Spleen (tissue), 11 donors: Measurements from ENCODE around the gene PGP. TPM values are rescaled to one million over a fixed set of nuclear protein-coding genes. Genes with fewer than 3 reads are reported as not detected.

Source experiments
- DNase-seq: peaks from one replicate; pipeline ENCODE4 v3.0.0-alpha.2; 2020
- H3K27ac ChIP-seq, 8 donors: fragments of 200-600 bp; sonication (generic) in 7 of 8; 1 replicate in 4 of 8; 2 replicates in 4 of 8; pipeline versions ENCODE4 v1.5.0 to v1.8.0; 2016 to 2021; ENCODE audit warnings: inconsistent platforms in 4 of 8, mild to moderate bottlenecking in 4 of 8, moderate library complexity in 1 of 8
- H3K27me3 ChIP-seq, 7 donors: fragments of 200-600 bp; sonication (generic) in 6 of 7; replicated peaks in 1 of 7; 1 replicate in 4 of 7; 2 replicates in 3 of 7; pipeline versions ENCODE4 v1.5.0 to v1.8.0; 2016 to 2021; ENCODE audit warnings: inconsistent platforms in 3 of 7, mild to moderate bottlenecking in 1 of 7
- H3K36me3 ChIP-seq, 6 donors: fragments of 200-600 bp; sonication (generic) in 5 of 6; 1 replicate in 4 of 6; 2 replicates in 2 of 6; pipeline versions ENCODE4 v1.5.0 to v1.8.0; 2016 to 2021; ENCODE audit warnings: inconsistent platforms in 2 of 6
- H3K4me1 ChIP-seq, 6 donors: fragments of 200-600 bp; sonication (generic) in 5 of 6; 1 replicate in 3 of 6; 2 replicates in 3 of 6; pipeline versions ENCODE4 v1.5.0 to v1.8.0; 2016 to 2021; ENCODE audit warnings: inconsistent platforms in 3 of 6
- H3K4me3 ChIP-seq, 8 donors: fragments of 200-600 bp; sonication (generic) in 7 of 8; 1 replicate in 4 of 8; 2 replicates in 4 of 8; pipeline versions ENCODE4 v1.5.0 to v1.8.0; 2016 to 2021; ENCODE audit warnings: inconsistent platforms in 4 of 8, mild to moderate bottlenecking in 4 of 8, moderate library complexity in 2 of 8
- H3K9me3 ChIP-seq, 8 donors: fragments of 200-600 bp; sonication (generic) in 7 of 8; 1 replicate in 4 of 8; 2 replicates in 4 of 8; pipeline versions ENCODE4 v1.5.0 to v1.8.0; 2016 to 2021; ENCODE audit warnings: inconsistent platforms in 4 of 8
- CTCF ChIP-seq, 11 experiments: fragments of 200-600 bp in 7 of 11; fragments of 450-650 bp in 4 of 11; sonication (generic) in 4 of 11; IDR thresholded peaks in 8 of 11; conservative IDR thresholded peaks in 3 of 11; 1 replicate in 7 of 11; 2 replicates in 4 of 11; pipeline versions ENCODE4 v1.4.0 to v1.8.0; 2016 to 2021; ENCODE audit warnings: antibody characterized with exemption in 11 of 11, inconsistent platforms in 4 of 11, mild to moderate bottlenecking in 1 of 11
- POLR2A ChIP-seq, 3 donors: fragments of 450-650 bp; IDR thresholded peaks; one replicate each; pipeline ENCODE4 v1.5.1; 2017; ENCODE audit warnings: antibody characterized with exemption in 3 of 3, mild to moderate bottlenecking in 1 of 3
- POLR2AphosphoS5 ChIP-seq, 3 donors: sonication (generic); formaldehyde crosslinking; IDR thresholded peaks; one replicate each; pipeline ENCODE4 v1.5.1; 2017; ENCODE audit warnings: antibody characterized with exemption in 3 of 3
- WGBS, 5 donors: extraction: QIAGEN DNeasy Blood & Tissue Kit in 3 of 5; methylation state at CpG; one replicate each; pipeline versions ENCODE4 v1.1.5 to v1.1.7; 2013 to 2018; 5-methylcytosine and 5-hydroxymethylcytosine counted together
- intact Hi-C: fragments of 100-400 bp; cut with DNase I; formaldehyde crosslinking; loops from one replicate; pipeline ENCODE4 v1.15.0; 2023; ENCODE audit warnings: low total_unique reads
- polyA plus RNA-seq, 3 donors: library from polyadenylated mRNA; stranded (reverse); fragments of 200-250 nt; gene quantifications; one replicate each; pipeline ENCODE4 v1.2.1, GENCODE V29; 2013
- total RNA-seq, 7 donors: library from RNA; depleted of rRNA in 3 of 7; stranded (reverse); fragments of >200 nt in 3 of 7; fragmentation: NEBNext Ultra II Directional in 4 of 7; extraction: Animal tissue kit (Norgen Biotek cat#: 25700) in 4 of 7; gene quantifications; one replicate each; pipeline versions ENCODE4 v1.1.0 to v1.2.1, GENCODE V29; 2016 to 2021
- donor health status: healthy with polysubstance abuse.
- donor health status: DM: no; HTN: no; CAD: no; lungs with moderate emphysema.
- donor health status: DM: no; HTN: no; CAD: no.
- donor health status: Bipolar disorder and iron deficiency.
- donor health status: healthy.
- donor health status: DM: no; HTN: no; CAD: no.
- donor health status: DM: yes; HTN: yes; CAD: no.

Gene PGP
- total and polyA plus RNA-seq, 10 donors: 9.3 to 20.2 (median 13.7) TPM

- peak overlapping the region in 1 of 8 donors; percentile 13 for H3K27ac ChIP-seq
- TF ChIP-seq CTCF (IDR thresholded peaks at IDR 0.05 in 8 of 11, conservative IDR thresholded peaks at IDR 0.05 in 3 of 11) (no peak), POLR2A (IDR thresholded peaks at IDR 0.05) (no peak), POLR2AphosphoS5 (IDR thresholded peaks at IDR 0.05) (no peak)
- peaks cover 6 to 72% (median 33%) of the 10 kb centered on the region in 6 donors for H3K4me1 ChIP-seq
- intact Hi-C loops: no loop called here
- H3K9me3 ChIP-seq: no peaks in the 10 kb centered on the region
- H3K36me3 ChIP-seq: peaks cover 0 to 60% (median 26%) of the 10 kb centered on the region in 6 donors
- no peak overlapping the region for H3K4me3 ChIP-seq
- DNase-seq: no peak
- no peaks in the 10 kb centered on the region for H3K27me3 ChIP-seq
- WGBS, 5 donors: 86 to 93% (median 91%) methylated on average over 14 to 26 of the region's 26 CpGs
These were observed 51.3 kb downstream of the PGP start for GRCh38 chr16:2163211-2163881.

- 95 to 99% (median 97%) methylated on average over 10 to 13 of the region's 13 CpGs; no CpG with 5 or more reads in 1 of the 5 donors for WGBS, 5 donors
- intact Hi-C loops: no loop called here
- Histone ChIP-seq H3K36me3 (peaks cover 0 to 60% (median 19%) of the 10 kb centered on the region in 6 donors), H3K4me3 (no peak overlapping the region), H3K27ac (peak overlapping the region in 1 of 8 donors; percentile 13), H3K4me1 (peaks cover 9 to 73% (median 37%) of the 10 kb centered on the region in 6 donors), H3K9me3 (no peaks in the 10 kb centered on the region), H3K27me3 (no peaks in the 10 kb centered on the region)
- no peak for DNase-seq
- no peak for TF ChIP-seq CTCF (IDR thresholded peaks at IDR 0.05 in 8 of 11, conservative IDR thresholded peaks at IDR 0.05 in 3 of 11)
- no peak for TF ChIP-seq POLR2AphosphoS5 (IDR thresholded peaks at IDR 0.05)
- no peak for TF ChIP-seq POLR2A (IDR thresholded peaks at IDR 0.05)
These were observed 51.9 kb downstream of the PGP start for GRCh38 chr16:2162676-2163118.

- WGBS, 5 donors: 92 to 98% (median 96%) methylated on average over 10 of the region's 10 CpGs
- Histone ChIP-seq H3K4me1 (peaks cover 17 to 73% (median 43%) of the 10 kb centered on the region in 6 donors), H3K9me3 (no peaks in the 10 kb centered on the region), H3K4me3 (no peak overlapping the region), H3K27me3 (no peaks in the 10 kb centered on the region), H3K36me3 (peaks cover 0 to 55% (median 13%) of the 10 kb centered on the region in 6 donors), H3K27ac (peak overlapping the region in 2 of 8 donors; percentile 28 to 95)
- intact Hi-C loops: no loop called here
- TF ChIP-seq POLR2A (IDR thresholded peaks at IDR 0.05): no peak
- TF ChIP-seq POLR2AphosphoS5 (IDR thresholded peaks at IDR 0.05): no peak
- TF ChIP-seq CTCF (IDR thresholded peaks at IDR 0.05 in 8 of 11, conservative IDR thresholded peaks at IDR 0.05 in 3 of 11): no peak
- no peak for DNase-seq
These were observed 52.7 kb downstream of the PGP start for GRCh38 chr16:2161911-2162310.

Other genes with a start within 250 kb of the PGP start
- not detected for gene RNF151, start 248.0 kb downstream of the PGP start, total RNA-seq
- under 1 TPM; 0.16 to 0.26 (median 0.17) TPM for gene RNF151, start 248.0 kb downstream of the PGP start, polyA plus RNA-seq
- 10 to 100 TPM; 20.6 to 33.0 (median 27.0) TPM for gene TBL3, start 242.8 kb downstream of the PGP start, total RNA-seq
- 10 to 100 TPM; 40.6 to 54.2 (median 46.8) TPM for gene TBL3, start 242.8 kb downstream of the PGP start, polyA plus RNA-seq
- gene NOXO1, start 233.4 kb downstream of the PGP start, total RNA-seq: 1 to 10 TPM in 1 of 7 donors, under 1 TPM in 2, not detected in 4; 0.30 to 1.4 (median 0.49) TPM
- 1 to 10 TPM in 1 of 3 donors, under 1 TPM in 2; 0.68 to 1.3 (median 0.96) TPM for gene NOXO1, start 233.4 kb downstream of the PGP start, polyA plus RNA-seq
- gene GFER, start 230.6 kb downstream of the PGP start, total RNA-seq: 10 to 100 TPM in 6 of 7 donors, 1 to 10 TPM in 1; 9.6 to 23.3 (median 20.5) TPM
- gene GFER, start 230.6 kb downstream of the PGP start, polyA plus RNA-seq: 10 to 100 TPM; 28.5 to 36.0 (median 34.9) TPM
- 10 to 100 TPM in 1 of 7 donors, 1 to 10 TPM in 5, under 1 TPM in 1; 0.85 to 11.4 (median 2.6) TPM for gene SYNGR3, start 224.9 kb downstream of the PGP start, total RNA-seq
- gene SYNGR3, start 224.9 kb downstream of the PGP start, polyA plus RNA-seq: 1 to 10 TPM; 1.8 to 3.0 (median 3.0) TPM
- gene ZNF598, start 205.0 kb downstream of the PGP start, total RNA-seq: 10 to 100 TPM; 34.6 to 56.2 (median 47.2) TPM
- 10 to 100 TPM; 21.8 to 45.5 (median 29.0) TPM for gene ZNF598, start 205.0 kb downstream of the PGP start, polyA plus RNA-seq
- 1 to 10 TPM in 1 of 7 donors, under 1 TPM in 3, not detected in 3; 0.51 to 1.9 (median 0.89) TPM for gene NPW, start 195.1 kb downstream of the PGP start, total RNA-seq
- gene NPW, start 195.1 kb downstream of the PGP start, polyA plus RNA-seq: 1 to 10 TPM in 2 of 3 donors, under 1 TPM in 1; 0.30 to 2.5 (median 2.3) TPM
- 100 to 1,000 TPM in 4 of 7 donors, 10 to 100 TPM in 3; 62.4 to 179 (median 126) TPM for gene NHERF2, start 187.9 kb downstream of the PGP start, total RNA-seq
- 100 to 1,000 TPM in 1 of 3 donors, 10 to 100 TPM in 2; 64.6 to 218 (median 71.2) TPM for gene NHERF2, start 187.9 kb downstream of the PGP start, polyA plus RNA-seq
- 10 to 100 TPM in 6 of 7 donors, 1 to 10 TPM in 1; 9.6 to 29.6 (median 20.0) TPM for gene NTHL1, start 167.0 kb downstream of the PGP start, total RNA-seq
- gene NTHL1, start 167.0 kb downstream of the PGP start, polyA plus RNA-seq: 10 to 100 TPM; 31.3 to 52.1 (median 37.0) TPM
- gene TSC2, start 166.9 kb downstream of the PGP start, total RNA-seq: 100 to 1,000 TPM in 4 of 7 donors, 10 to 100 TPM in 3; 63.8 to 185 (median 103) TPM
- 10 to 100 TPM; 20.7 to 82.0 (median 53.3) TPM for gene TSC2, start 166.9 kb downstream of the PGP start, polyA plus RNA-seq
- gene PKD1, start 78.9 kb downstream of the PGP start, total RNA-seq: 100 to 1,000 TPM in 2 of 7 donors, 10 to 100 TPM in 5; 64.0 to 124 (median 95.3) TPM
- gene PKD1, start 78.9 kb downstream of the PGP start, polyA plus RNA-seq: 10 to 100 TPM; 14.0 to 60.9 (median 18.5) TPM
- gene RAB26, start 66.2 kb downstream of the PGP start, total RNA-seq: 1 to 10 TPM in 4 of 7 donors, under 1 TPM in 2, not detected in 1; 0.26 to 7.9 (median 1.2) TPM
- 1 to 10 TPM in 2 of 3 donors, under 1 TPM in 1; 0.91 to 1.5 (median 1.4) TPM for gene RAB26, start 66.2 kb downstream of the PGP start, polyA plus RNA-seq
- 10 to 100 TPM; 41.5 to 63.9 (median 50.9) TPM for gene TRAF7, start 59.1 kb downstream of the PGP start, total RNA-seq
- gene TRAF7, start 59.1 kb downstream of the PGP start, polyA plus RNA-seq: 10 to 100 TPM; 22.0 to 37.6 (median 23.3) TPM
- gene CASKIN1, start 18.2 kb downstream of the PGP start, total RNA-seq: not detected
- under 1 TPM; 0.24 to 0.32 (median 0.30) TPM for gene CASKIN1, start 18.2 kb downstream of the PGP start, polyA plus RNA-seq
- gene MLST8, start 9.4 kb downstream of the PGP start, total RNA-seq: 10 to 100 TPM; 25.0 to 50.0 (median 30.4) TPM
- gene MLST8, start 9.4 kb downstream of the PGP start, polyA plus RNA-seq: 10 to 100 TPM; 40.6 to 61.7 (median 51.3) TPM
- gene BRICD5, start 4.0 kb downstream of the PGP start, total RNA-seq: 10 to 100 TPM in 2 of 7 donors, 1 to 10 TPM in 5; 3.5 to 12.8 (median 8.6) TPM
- 10 to 100 TPM; 18.2 to 40.2 (median 18.9) TPM for gene BRICD5, start 4.0 kb downstream of the PGP start, polyA plus RNA-seq
- gene E4F1, start 8.8 kb upstream of the PGP start, total RNA-seq: 10 to 100 TPM; 22.7 to 41.4 (median 26.7) TPM
- 10 to 100 TPM; 20.8 to 41.0 (median 38.4) TPM for gene E4F1, start 8.8 kb upstream of the PGP start, polyA plus RNA-seq
- 1 to 10 TPM in 4 of 7 donors, under 1 TPM in 3; 0.72 to 1.7 (median 1.3) TPM for gene DNASE1L2, start 21.6 kb upstream of the PGP start, total RNA-seq
- 1 to 10 TPM in 2 of 3 donors, under 1 TPM in 1; 0.59 to 2.2 (median 1.2) TPM for gene DNASE1L2, start 21.6 kb upstream of the PGP start, polyA plus RNA-seq
- gene ECI1, start 36.7 kb upstream of the PGP start, total RNA-seq: 10 to 100 TPM; 20.6 to 35.2 (median 29.0) TPM
- gene ECI1, start 36.7 kb upstream of the PGP start, polyA plus RNA-seq: 10 to 100 TPM; 42.0 to 54.8 (median 51.6) TPM
- gene RNPS1, start 53.3 kb upstream of the PGP start, total RNA-seq: 100 to 1,000 TPM; 119 to 153 (median 132) TPM
- 100 to 1,000 TPM; 123 to 180 (median 125) TPM for gene RNPS1, start 53.3 kb upstream of the PGP start, polyA plus RNA-seq
- gene ABCA3, start 125.9 kb upstream of the PGP start, total RNA-seq: 10 to 100 TPM in 1 of 7 donors, 1 to 10 TPM in 6; 6.5 to 12.6 (median 7.3) TPM
- 1 to 10 TPM; 2.5 to 5.5 (median 2.5) TPM for gene ABCA3, start 125.9 kb upstream of the PGP start, polyA plus RNA-seq
- 10 to 100 TPM in 1 of 7 donors, 1 to 10 TPM in 6; 4.2 to 11.1 (median 7.3) TPM for gene CCNF, start 214.6 kb upstream of the PGP start, total RNA-seq
- gene CCNF, start 214.6 kb upstream of the PGP start, polyA plus RNA-seq: 1 to 10 TPM; 1.5 to 2.7 (median 2.6) TPM
- gene TEDC2, start 245.3 kb upstream of the PGP start, total RNA-seq: 1 to 10 TPM in 5 of 7 donors, under 1 TPM in 2; 0.73 to 2.7 (median 1.4) TPM
- 1 to 10 TPM; 1.8 to 2.7 (median 2.5) TPM for gene TEDC2, start 245.3 kb upstream of the PGP start, polyA plus RNA-seq